Osteoblast (primary cell): ENCODE results near the gene COL8A1. TPM values are rescaled to one million over a fixed set of nuclear protein-coding genes. Genes with fewer than 3 reads are reported as not detected.

ENCODE experiments used
- DNase-seq: peaks from one replicate; pipeline ENCODE4 v3.0.0; 2011; ENCODE audit warnings: low spot score, mixed read lengths; ENCODE audit not compliant: insufficient read length; ENCODE audit errors: missing footprints
- H2AFZ ChIP-seq: 2 replicates; pipeline ENCODE4 v1.6.0; 2011; ENCODE audit warnings: mild to moderate bottlenecking, low read length
- H3K27ac ChIP-seq: 2 replicates; pipeline ENCODE4 v1.5.1; 2011; ENCODE audit warnings: mild to moderate bottlenecking, low read depth, low read length, moderate library complexity
- H3K27me3 ChIP-seq: 2 replicates; pipeline ENCODE4 v1.6.0; 2012; ENCODE audit warnings: mild to moderate bottlenecking, control low read depth, inconsistent platforms, low read length, moderate library complexity; ENCODE audit not compliant: insufficient read depth
- H3K36me3 ChIP-seq: 2 replicates; pipeline ENCODE4 v1.5.1; 2011; ENCODE audit warnings: mild to moderate bottlenecking, low read length, control low read depth, moderate library complexity; ENCODE audit not compliant: insufficient read depth
- H3K4me1 ChIP-seq: 2 replicates; pipeline ENCODE4 v1.5.1; 2011; ENCODE audit warnings: mild to moderate bottlenecking, low read length, control low read depth, moderate library complexity; ENCODE audit not compliant: insufficient read depth
- H3K4me2 ChIP-seq: 2 replicates; pipeline ENCODE4 v1.6.0; 2011; ENCODE audit warnings: mild to moderate bottlenecking, low read length; ENCODE audit not compliant: insufficient read depth
- H3K4me3 ChIP-seq: fragments of 200-600 bp; sonication (generic); 3 replicates; pipeline ENCODE4 v1.5.1; 2012; ENCODE audit warnings: mild to moderate bottlenecking, low read length, inconsistent platforms; ENCODE audit not compliant: insufficient read depth
- H3K79me2 ChIP-seq: 2 replicates; pipeline ENCODE4 v1.6.0; 2012; ENCODE audit warnings: mild to moderate bottlenecking, low read length, control low read depth, inconsistent platforms; ENCODE audit not compliant: insufficient read depth
- H3K9me3 ChIP-seq: 2 replicates; pipeline ENCODE4 v1.5.1; 2011; ENCODE audit warnings: low read depth, low read length, control low read depth
- H4K20me1 ChIP-seq: 2 replicates; pipeline ENCODE4 v1.6.0; 2012; ENCODE audit warnings: mild to moderate bottlenecking, low read length, control low read depth; ENCODE audit not compliant: insufficient read depth
- total RNA-seq: library from RNA; depleted of rRNA; stranded (reverse); fragments of >200 nt; gene quantifications from 2 replicates; pipeline ENCODE4 v1.2.3, GENCODE V29; 2012
- TF ChIP-seq, protein P1 (sequence below): IDR thresholded peaks from 2 replicates; pipeline ENCODE4 v1.5.1; 2011; ENCODE audit warnings: mild to moderate bottlenecking, low read depth, low read length, moderate library complexity; ENCODE audit errors: extremely low read depth

The COL8A1 gene
- total RNA-seq, 1 donor, result 311 TPM

DNA sequence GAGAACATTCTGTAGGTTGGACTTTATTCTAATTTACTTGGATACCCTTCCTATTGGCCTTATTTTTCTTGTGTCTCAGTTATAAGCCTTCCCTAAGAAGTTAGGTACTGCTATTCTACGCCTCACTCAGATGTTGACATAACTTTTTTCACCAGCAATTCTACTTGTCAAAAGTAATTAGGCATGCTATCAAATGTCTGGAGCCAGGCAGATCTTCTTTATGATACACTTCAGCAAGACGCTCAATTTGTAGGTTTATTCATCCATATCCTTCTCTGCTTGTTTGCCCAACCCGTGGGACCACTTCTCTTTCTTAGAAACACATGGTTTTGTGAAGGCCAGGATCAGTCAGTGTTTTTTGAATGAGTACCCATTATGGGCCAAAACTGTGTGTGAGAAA, 36.2 kb upstream of the COL8A1 start:
- no peaks in the 10 kb centered on the region for H4K20me1 ChIP-seq
- H3K4me3 ChIP-seq, result no peak overlapping the region

DNA sequence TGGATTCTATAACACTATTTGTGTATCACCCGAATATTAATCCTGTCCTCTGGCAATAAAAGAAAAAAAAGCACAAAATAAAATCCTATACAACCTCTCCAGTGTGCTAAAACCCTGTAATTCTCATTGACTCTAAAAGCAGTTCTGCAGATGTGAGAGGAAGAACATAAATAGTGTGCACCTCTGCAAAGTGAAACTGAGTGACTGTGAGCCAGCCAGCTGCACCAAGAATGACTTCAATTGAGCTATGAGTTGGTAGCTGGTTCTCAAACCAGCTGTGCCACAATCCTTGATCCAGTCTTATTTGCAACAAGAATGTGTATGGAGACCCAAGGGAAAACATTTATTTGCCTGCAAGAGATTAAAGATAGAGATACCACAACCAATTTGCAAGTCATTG, 31.2 kb upstream of the COL8A1 start:
- Histone ChIP-seq H3K9me3 (no peaks in the 10 kb centered on the region), H3K4me1 (no peaks in the 10 kb centered on the region), H3K27ac (no peak overlapping the region), H3K79me2 (no peaks in the 10 kb centered on the region), H3K4me3 (no peak overlapping the region), H4K20me1 (no peaks in the 10 kb centered on the region), H3K27me3 (no peaks in the 10 kb centered on the region), H3K4me2 (no peak overlapping the region), H2AFZ (no peak overlapping the region), H3K36me3 (no peaks in the 10 kb centered on the region)
- DNase-seq, result no peak
- TF ChIP-seq, protein P1, sequence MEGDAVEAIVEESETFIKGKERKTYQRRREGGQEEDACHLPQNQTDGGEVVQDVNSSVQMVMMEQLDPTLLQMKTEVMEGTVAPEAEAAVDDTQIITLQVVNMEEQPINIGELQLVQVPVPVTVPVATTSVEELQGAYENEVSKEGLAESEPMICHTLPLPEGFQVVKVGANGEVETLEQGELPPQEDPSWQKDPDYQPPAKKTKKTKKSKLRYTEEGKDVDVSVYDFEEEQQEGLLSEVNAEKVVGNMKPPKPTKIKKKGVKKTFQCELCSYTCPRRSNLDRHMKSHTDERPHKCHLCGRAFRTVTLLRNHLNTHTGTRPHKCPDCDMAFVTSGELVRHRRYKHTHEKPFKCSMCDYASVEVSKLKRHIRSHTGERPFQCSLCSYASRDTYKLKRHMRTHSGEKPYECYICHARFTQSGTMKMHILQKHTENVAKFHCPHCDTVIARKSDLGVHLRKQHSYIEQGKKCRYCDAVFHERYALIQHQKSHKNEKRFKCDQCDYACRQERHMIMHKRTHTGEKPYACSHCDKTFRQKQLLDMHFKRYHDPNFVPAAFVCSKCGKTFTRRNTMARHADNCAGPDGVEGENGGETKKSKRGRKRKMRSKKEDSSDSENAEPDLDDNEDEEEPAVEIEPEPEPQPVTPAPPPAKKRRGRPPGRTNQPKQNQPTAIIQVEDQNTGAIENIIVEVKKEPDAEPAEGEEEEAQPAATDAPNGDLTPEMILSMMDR, result no peak

More for the DNA sequence above, 36.2 kb upstream of the COL8A1 start:
- Histone ChIP-seq H3K27ac (no peak overlapping the region), H3K4me1 (no peaks in the 10 kb centered on the region), H3K4me2 (no peak overlapping the region), H3K36me3 (no peaks in the 10 kb centered on the region), H3K9me3 (no peaks in the 10 kb centered on the region), H3K79me2 (no peaks in the 10 kb centered on the region), H2AFZ (no peak overlapping the region), H3K27me3 (no peaks in the 10 kb centered on the region)
- TF ChIP-seq, protein P1, result no peak
- DNase-seq, result no peak

GRCh38 chr3:99614768-99615167, 23.6 kb upstream of the COL8A1 start:
- no peak for DNase-seq
- Histone ChIP-seq H3K79me2 (no peaks in the 10 kb centered on the region), H3K4me2 (no peak overlapping the region), H4K20me1 (no peaks in the 10 kb centered on the region), H3K27me3 (no peaks in the 10 kb centered on the region), H3K4me3 (no peak overlapping the region), H3K27ac (no peak overlapping the region), H3K36me3 (no peaks in the 10 kb centered on the region), H3K4me1 (no peaks in the 10 kb centered on the region), H3K9me3 (no peaks in the 10 kb centered on the region), H2AFZ (no peak overlapping the region)
- TF ChIP-seq, protein P1, result no peak

DNA sequence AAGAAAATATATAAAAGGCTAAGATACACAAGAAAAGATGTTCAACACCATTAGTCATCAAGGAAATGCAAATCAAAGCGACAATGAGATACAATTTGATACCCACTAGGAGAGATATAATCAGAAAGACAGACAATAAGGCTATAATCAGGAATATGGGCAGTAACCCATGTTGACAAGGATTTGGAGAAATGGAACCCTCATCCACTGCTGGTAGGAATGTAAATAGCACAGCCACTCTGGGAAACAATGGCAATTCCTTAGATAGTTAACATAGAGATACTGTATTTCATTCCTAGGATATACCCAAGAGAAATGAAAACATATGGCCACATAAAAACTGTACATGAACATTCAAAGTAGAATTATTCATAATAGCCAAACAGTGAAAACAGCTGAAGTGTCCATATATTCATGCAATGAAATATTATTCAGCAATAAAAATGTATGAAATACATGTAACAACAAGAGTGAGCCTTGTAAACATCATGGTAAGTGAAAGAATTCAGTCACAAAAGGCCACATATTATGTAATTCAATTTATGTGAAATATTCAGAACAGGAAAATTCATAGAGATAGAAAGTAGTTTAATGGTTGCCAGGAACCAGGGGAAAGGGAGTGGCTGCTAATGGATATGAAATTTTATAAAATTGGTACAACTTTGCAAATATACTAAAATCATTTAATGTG, 18.2 kb upstream of the COL8A1 start:
- no peaks in the 10 kb centered on the region for H3K36me3 ChIP-seq
- no peaks in the 10 kb centered on the region for H3K9me3 ChIP-seq
- no peak overlapping the region for H3K27ac ChIP-seq
- no peak overlapping the region for H2AFZ ChIP-seq
- H3K4me2 ChIP-seq, result no peak overlapping the region
- no peaks in the 10 kb centered on the region for H3K79me2 ChIP-seq
- peaks cover 5% of the 10 kb centered on the region for H3K4me1 ChIP-seq
- DNase-seq, result peak; percentile 65
- no peaks in the 10 kb centered on the region for H4K20me1 ChIP-seq
- TF ChIP-seq, protein P1, result no peak
- no peaks in the 10 kb centered on the region for H3K27me3 ChIP-seq
- no peak overlapping the region for H3K4me3 ChIP-seq
